GM12878 (cell line): Measurements from ENCODE around the gene ASB2. TPM values are rescaled to one million over a fixed set of nuclear protein-coding genes. Genes with fewer than 3 reads are reported as not detected.

Experiments
- ASH2L ChIP-seq: fragments of 300-600, 200-600 bp; sonication (generic); IDR thresholded peaks from 2 replicates; pipeline ENCODE4 v1.6.1; 2017; ENCODE audit warnings: low read depth, mild to moderate bottlenecking, borderline replicate concordance
- ATF7 ChIP-seq: fragments of 450-650 bp; IDR thresholded peaks from 2 replicates; pipeline ENCODE4 v1.6.1; 2016; ENCODE audit warnings: low read depth, mild to moderate bottlenecking
- BHLHE40 ChIP-seq, 2 experiments: fragments of 450-650 bp in 1 of 2; IDR thresholded peaks; 2 replicates each; pipeline ENCODE4 v1.6.1; 2011 to 2017; ENCODE audit warnings: low read depth in 2 of 2, borderline replicate concordance in 1 of 2, improper control_type of control experiment in 1 of 2, low read length in 1 of 2, mild to moderate bottlenecking in 1 of 2
- CEBPB ChIP-seq, 2 experiments: fragments of 150-350 bp in 1 of 2; IDR thresholded peaks; 2 replicates each; pipeline ENCODE4 v1.6.1; 2012 to 2014; ENCODE audit warnings: low read depth in 2 of 2, low read length in 2 of 2, borderline replicate concordance in 1 of 2, inconsistent platforms in 1 of 2
- CREM ChIP-seq: IDR thresholded peaks from 2 replicates; pipeline ENCODE4 v1.6.1; 2014; ENCODE audit warnings: antibody characterized with exemption, low read depth
- EED ChIP-seq: sonication (generic); IDR thresholded peaks from 2 replicates; pipeline ENCODE4 v1.6.1; 2016; ENCODE audit warnings: antibody characterized with exemption, low read depth
- EGR1 ChIP-seq, 2 experiments: IDR thresholded peaks; 1 replicate in 1 of 2; 2 replicates in 1 of 2; pipeline ENCODE4 v1.6.1; 2011 to 2012; ENCODE audit warnings: low read depth in 2 of 2, low read length in 2 of 2, borderline replicate concordance in 1 of 2, mild to moderate bottlenecking in 1 of 2, moderate library complexity in 1 of 2
- FOXK2 ChIP-seq: fragments of 450-650 bp; IDR thresholded peaks from 2 replicates; pipeline ENCODE4 v1.6.1; 2017; ENCODE audit warnings: mild to moderate bottlenecking, moderate library complexity
- GABPA ChIP-seq: IDR thresholded peaks from 2 replicates; pipeline ENCODE4 v1.6.1; 2014; ENCODE audit warnings: antibody characterized with exemption, low read depth, mild to moderate bottlenecking, inconsistent platforms
- GATAD2B ChIP-seq: fragments of 450-650 bp; conservative IDR thresholded peaks from 2 replicates; pipeline ENCODE4 v1.6.1; 2017; ENCODE audit warnings: low read depth, mild to moderate bottlenecking, moderate library complexity
- KAT2A ChIP-seq: conservative IDR thresholded peaks from 2 replicates; pipeline ENCODE4 v1.6.1; 2011; ENCODE audit warnings: low read depth, low read length; ENCODE audit not compliant: control insufficient read depth
- PAX5 ChIP-seq: IDR thresholded peaks from 2 replicates; pipeline ENCODE4 v1.6.1; 2011; ENCODE audit warnings: low read depth, low read length, borderline replicate concordance
- PAX8 ChIP-seq: fragments of 450-650 bp; IDR thresholded peaks from 2 replicates; pipeline ENCODE4 v1.6.1; 2017; ENCODE audit warnings: mild to moderate bottlenecking, moderate library complexity
- SMC3 ChIP-seq: IDR thresholded peaks from 2 replicates; pipeline ENCODE4 v1.6.1; 2011; ENCODE audit warnings: low read length, improper control_type of control experiment, borderline replicate concordance
- SP1 ChIP-seq: IDR thresholded peaks from one replicate; pipeline ENCODE4 v1.6.1; 2011; ENCODE audit warnings: low read depth, low read length
- SREBF1 ChIP-seq: IDR thresholded peaks from 2 replicates; pipeline ENCODE4 v1.6.1; 2012; ENCODE audit warnings: mild to moderate bottlenecking, low read length
- SUZ12 ChIP-seq: fragments of 200-600 bp; sonication (generic); IDR thresholded peaks from one replicate; pipeline ENCODE4 v1.6.1; 2018; ENCODE audit warnings: antibody characterized with exemption, mild to moderate bottlenecking; ENCODE audit not compliant: unreplicated experiment
- TCF12 ChIP-seq: IDR thresholded peaks from 2 replicates; pipeline ENCODE4 v1.6.1; 2011; ENCODE audit warnings: low read depth, mild to moderate bottlenecking, low read length
- ZNF384 ChIP-seq: IDR thresholded peaks from 2 replicates; pipeline ENCODE4 v1.6.1; 2012; ENCODE audit warnings: low read depth, mild to moderate bottlenecking, low read length, improper control_type of control experiment, borderline replicate concordance
- polyA plus RNA-seq, 11 experiments: library from polyadenylated mRNA; depleted of rRNA in 4 of 11; unstranded in 6 of 11; stranded (reverse) in 5 of 11; fragments of >200 nt; fragmentation: Nextera tagmentation in 4 of 11; fragmentation: Illumina TruSeq in 1 of 11; extraction: Ambion mirVana in 4 of 11; extraction: Trizol in 1 of 11; gene quantifications; 1 replicate in 1 of 11; 2 replicates in 10 of 11; pipeline versions ENCODE4 v1.2.1 to v1.2.3, GENCODE V29; 2011 to 2016; ENCODE audit warnings: inconsistent platforms in 2 of 11, missing spikeins in 2 of 11, low read depth in 1 of 11
- total RNA-seq, 4 experiments: library from RNA; depleted of rRNA in 3 of 4; stranded (reverse); fragments of >200 nt in 3 of 4; fragmentation: Illumina TruSeq in 1 of 4; extraction: Trizol in 1 of 4; gene quantifications; 2 replicates each; pipeline versions ENCODE4 v1.2.1 to v1.2.3, GENCODE V29; 2013 to 2021
- TF ChIP-seq, protein P1 (sequence below): fragments of 450-650 bp; IDR thresholded peaks from 2 replicates; pipeline ENCODE4 v1.6.1; 2017; ENCODE audit warnings: mild to moderate bottlenecking
- TF ChIP-seq, protein P2 (sequence below): fragments of 450-650 bp; formaldehyde crosslinking; IDR thresholded peaks from 2 replicates; pipeline ENCODE4 v1.4.0; 2022; ENCODE audit warnings: mild to moderate bottlenecking, moderate library complexity
- TF ChIP-seq, protein P3 (sequence below): fragments of 450-650 bp; conservative IDR thresholded peaks from 2 replicates; pipeline ENCODE4 v1.6.1; 2017; ENCODE audit warnings: mild to moderate bottlenecking, moderate library complexity
- TF ChIP-seq, protein P4 (sequence below): IDR thresholded peaks from 2 replicates; pipeline ENCODE4 v1.6.1; 2011; ENCODE audit warnings: borderline replicate concordance, low read depth, mild to moderate bottlenecking, moderate library complexity, mixed read lengths, low read length; ENCODE audit not compliant: insufficient read depth; ENCODE audit errors: extremely low read length

ASB2 gene
- total and polyA plus RNA-seq, 10 of the 15 experiments (the other 5 are each of a cell fraction or from before 2014, with no cell fraction given): 3.0 to 54.8 (median 33.5) TPM

DNA sequence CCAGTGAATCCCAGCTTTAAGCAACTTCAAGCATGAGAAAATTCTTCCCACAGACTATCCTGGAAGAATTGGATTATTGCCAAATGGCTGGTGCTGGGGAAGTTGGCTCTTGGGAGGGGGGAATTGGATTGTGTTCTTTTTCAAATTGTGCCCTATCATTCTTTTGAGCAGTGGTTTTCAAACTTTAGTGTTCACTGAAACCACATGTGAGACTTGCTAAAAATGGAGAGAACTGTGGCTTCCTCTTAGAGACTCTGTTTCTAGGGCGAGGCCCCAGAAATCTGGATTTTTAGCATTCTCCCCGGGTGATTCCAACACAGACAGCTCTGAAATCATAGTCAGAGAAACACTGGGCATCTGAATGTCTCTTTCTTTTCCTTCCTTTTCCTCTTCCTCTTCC, 35.4 kb upstream of the ASB2 start (continued):
- TF ChIP-seq PAX5: no peak
- TF ChIP-seq TCF12: no peak
- no peak for TF ChIP-seq SP1
- TF ChIP-seq, protein P1, sequence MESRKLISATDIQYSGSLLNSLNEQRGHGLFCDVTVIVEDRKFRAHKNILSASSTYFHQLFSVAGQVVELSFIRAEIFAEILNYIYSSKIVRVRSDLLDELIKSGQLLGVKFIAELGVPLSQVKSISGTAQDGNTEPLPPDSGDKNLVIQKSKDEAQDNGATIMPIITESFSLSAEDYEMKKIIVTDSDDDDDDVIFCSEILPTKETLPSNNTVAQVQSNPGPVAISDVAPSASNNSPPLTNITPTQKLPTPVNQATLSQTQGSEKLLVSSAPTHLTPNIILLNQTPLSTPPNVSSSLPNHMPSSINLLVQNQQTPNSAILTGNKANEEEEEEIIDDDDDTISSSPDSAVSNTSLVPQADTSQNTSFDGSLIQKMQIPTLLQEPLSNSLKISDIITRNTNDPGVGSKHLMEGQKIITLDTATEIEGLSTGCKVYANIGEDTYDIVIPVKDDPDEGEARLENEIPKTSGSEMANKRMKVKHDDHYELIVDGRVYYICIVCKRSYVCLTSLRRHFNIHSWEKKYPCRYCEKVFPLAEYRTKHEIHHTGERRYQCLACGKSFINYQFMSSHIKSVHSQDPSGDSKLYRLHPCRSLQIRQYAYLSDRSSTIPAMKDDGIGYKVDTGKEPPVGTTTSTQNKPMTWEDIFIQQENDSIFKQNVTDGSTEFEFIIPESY: no peak
- TF ChIP-seq ASH2L: no peak
- no peak for TF ChIP-seq EGR1 (IDR thresholded peaks at IDR 0.05; ENCODE audit: borderline replicate concordance in 1 of 2, low read depth in 2 of 2, low read length in 2 of 2)
- no peak for TF ChIP-seq FOXK2
- TF ChIP-seq SREBF1: no peak
- no peak for TF ChIP-seq KAT2A
- TF ChIP-seq CREM: no peak
- no peak for TF ChIP-seq PAX8
- no peak for TF ChIP-seq EED
- TF ChIP-seq SMC3: no peak
- TF ChIP-seq SUZ12: no peak
- TF ChIP-seq CEBPB (IDR thresholded peaks at IDR 0.05; ENCODE audit: borderline replicate concordance in 1 of 2, low read depth in 2 of 2, low read length in 2 of 2): no peak
- peak; percentile 25 to 39; a peak in 2 of 4 replicates for TF ChIP-seq BHLHE40 (IDR thresholded peaks at IDR 0.05; ENCODE audit: borderline replicate concordance in 1 of 2, low read depth in 2 of 2, low read length in 1 of 2)
- TF ChIP-seq, protein P2, sequence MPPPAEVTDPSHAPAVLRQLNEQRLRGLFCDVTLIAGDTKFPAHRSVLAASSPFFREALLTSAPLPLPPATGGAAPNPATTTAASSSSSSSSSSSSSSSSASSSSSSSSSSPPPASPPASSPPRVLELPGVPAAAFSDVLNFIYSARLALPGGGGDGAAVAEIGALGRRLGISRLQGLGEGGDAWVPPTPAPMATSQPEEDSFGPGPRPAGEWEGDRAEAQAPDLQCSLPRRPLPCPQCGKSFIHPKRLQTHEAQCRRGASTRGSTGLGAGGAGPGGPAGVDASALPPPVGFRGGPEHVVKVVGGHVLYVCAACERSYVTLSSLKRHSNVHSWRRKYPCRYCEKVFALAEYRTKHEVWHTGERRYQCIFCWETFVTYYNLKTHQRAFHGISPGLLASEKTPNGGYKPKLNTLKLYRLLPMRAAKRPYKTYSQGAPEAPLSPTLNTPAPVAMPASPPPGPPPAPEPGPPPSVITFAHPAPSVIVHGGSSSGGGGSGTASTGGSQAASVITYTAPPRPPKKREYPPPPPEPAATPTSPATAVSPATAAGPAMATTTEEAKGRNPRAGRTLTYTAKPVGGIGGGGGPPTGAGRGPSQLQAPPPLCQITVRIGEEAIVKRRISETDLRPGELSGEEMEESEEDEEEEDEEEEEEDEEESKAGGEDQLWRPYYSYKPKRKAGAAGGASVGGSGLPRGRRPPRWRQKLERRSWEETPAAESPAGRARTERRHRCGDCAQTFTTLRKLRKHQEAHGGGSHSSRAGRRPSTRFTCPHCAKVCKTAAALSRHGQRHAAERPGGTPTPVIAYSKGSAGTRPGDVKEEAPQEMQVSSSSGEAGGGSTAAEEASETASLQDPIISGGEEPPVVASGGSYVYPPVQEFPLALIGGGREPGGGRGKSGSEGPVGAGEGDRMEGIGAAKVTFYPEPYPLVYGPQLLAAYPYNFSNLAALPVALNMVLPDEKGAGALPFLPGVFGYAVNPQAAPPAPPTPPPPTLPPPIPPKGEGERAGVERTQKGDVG (CRISPR knock-in tag): no peak
- TF ChIP-seq ZNF384: no peak
- peak; percentile 34; the same call in 1 of the 2 replicates for TF ChIP-seq ATF7
- TF ChIP-seq GABPA: no peak
- TF ChIP-seq, protein P3, sequence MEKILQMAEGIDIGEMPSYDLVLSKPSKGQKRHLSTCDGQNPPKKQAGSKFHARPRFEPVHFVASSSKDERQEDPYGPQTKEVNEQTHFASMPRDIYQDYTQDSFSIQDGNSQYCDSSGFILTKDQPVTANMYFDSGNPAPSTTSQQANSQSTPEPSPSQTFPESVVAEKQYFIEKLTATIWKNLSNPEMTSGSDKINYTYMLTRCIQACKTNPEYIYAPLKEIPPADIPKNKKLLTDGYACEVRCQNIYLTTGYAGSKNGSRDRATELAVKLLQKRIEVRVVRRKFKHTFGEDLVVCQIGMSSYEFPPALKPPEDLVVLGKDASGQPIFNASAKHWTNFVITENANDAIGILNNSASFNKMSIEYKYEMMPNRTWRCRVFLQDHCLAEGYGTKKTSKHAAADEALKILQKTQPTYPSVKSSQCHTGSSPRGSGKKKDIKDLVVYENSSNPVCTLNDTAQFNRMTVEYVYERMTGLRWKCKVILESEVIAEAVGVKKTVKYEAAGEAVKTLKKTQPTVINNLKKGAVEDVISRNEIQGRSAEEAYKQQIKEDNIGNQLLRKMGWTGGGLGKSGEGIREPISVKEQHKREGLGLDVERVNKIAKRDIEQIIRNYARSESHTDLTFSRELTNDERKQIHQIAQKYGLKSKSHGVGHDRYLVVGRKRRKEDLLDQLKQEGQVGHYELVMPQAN: no peak
- TF ChIP-seq, protein P4, sequence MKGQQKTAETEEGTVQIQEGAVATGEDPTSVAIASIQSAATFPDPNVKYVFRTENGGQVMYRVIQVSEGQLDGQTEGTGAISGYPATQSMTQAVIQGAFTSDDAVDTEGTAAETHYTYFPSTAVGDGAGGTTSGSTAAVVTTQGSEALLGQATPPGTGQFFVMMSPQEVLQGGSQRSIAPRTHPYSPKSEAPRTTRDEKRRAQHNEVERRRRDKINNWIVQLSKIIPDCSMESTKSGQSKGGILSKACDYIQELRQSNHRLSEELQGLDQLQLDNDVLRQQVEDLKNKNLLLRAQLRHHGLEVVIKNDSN: no peak
- TF ChIP-seq GATAD2B: 0 out of 2 replicates have a peak, but pooled peaks have one; percentile 10
